Thyroid gland (tissue), 4 donors: ENCODE measurements around the gene NFIA.

Source experiments
- POLR2A ChIP-seq, 2 donors: fragments of 450-650 bp; IDR thresholded peaks; one replicate each; pipeline ENCODE4 v1.6.1; 2017; ENCODE audit warnings: antibody characterized with exemption in 2 of 2, mild to moderate bottlenecking in 2 of 2, moderate library complexity in 1 of 2
- TF ChIP-seq, protein P1 (sequence below), 6 experiments: fragments of 200-600 bp in 3 of 6; fragments of 450-650 bp in 3 of 6; sonication (generic) in 3 of 6; IDR thresholded peaks; one replicate each; pipeline ENCODE4 v1.5.1; 2016 to 2019; ENCODE audit warnings: antibody characterized with exemption in 6 of 6, mild to moderate bottlenecking in 2 of 6, inconsistent platforms in 1 of 6, moderate library complexity in 1 of 6

DNA sequence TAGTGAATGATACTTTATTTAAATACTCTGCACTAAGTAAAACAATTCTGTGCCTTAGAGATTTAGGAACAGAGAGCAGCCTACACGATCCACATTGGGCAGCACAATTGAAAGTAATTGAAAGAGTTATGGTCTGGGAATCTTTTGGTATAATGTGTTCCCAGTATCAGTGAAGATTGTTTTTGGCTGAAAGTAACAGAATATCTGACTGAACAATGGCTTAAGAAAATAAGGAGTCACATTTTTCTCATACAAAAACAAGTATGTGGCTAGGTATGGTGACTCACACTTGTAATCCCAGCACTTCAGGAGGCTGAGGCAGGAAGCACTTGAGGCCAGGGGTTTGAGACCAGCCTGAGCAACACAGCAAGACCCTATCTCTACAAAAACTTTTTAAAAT is 306.2 kb downstream of the NFIA start:
- TF ChIP-seq, protein P1, sequence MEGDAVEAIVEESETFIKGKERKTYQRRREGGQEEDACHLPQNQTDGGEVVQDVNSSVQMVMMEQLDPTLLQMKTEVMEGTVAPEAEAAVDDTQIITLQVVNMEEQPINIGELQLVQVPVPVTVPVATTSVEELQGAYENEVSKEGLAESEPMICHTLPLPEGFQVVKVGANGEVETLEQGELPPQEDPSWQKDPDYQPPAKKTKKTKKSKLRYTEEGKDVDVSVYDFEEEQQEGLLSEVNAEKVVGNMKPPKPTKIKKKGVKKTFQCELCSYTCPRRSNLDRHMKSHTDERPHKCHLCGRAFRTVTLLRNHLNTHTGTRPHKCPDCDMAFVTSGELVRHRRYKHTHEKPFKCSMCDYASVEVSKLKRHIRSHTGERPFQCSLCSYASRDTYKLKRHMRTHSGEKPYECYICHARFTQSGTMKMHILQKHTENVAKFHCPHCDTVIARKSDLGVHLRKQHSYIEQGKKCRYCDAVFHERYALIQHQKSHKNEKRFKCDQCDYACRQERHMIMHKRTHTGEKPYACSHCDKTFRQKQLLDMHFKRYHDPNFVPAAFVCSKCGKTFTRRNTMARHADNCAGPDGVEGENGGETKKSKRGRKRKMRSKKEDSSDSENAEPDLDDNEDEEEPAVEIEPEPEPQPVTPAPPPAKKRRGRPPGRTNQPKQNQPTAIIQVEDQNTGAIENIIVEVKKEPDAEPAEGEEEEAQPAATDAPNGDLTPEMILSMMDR (IDR thresholded peaks at IDR 0.05) = no peak
- TF ChIP-seq POLR2A (IDR thresholded peaks at IDR 0.05) = no peak
